GM12892 (cell line): ENCODE measurements around the gene DERA.
"Not testable (repeated sequence)": the region's sequence is repeated elsewhere in the genome, so short reads cannot be mapped to it uniquely, and the experiment has no call there.

Source experiments
- DNase-seq: peaks from one replicate; pipeline ENCODE4 v3.0.0; 2011; ENCODE audit not compliant: insufficient read length
- FAIRE-seq: peaks from 2 replicates; lab custom pipeline; 2011; peaks lifted over from hg19 to GRCh38; lab: Jason Lieb, UNC
- POLR2A ChIP-seq: IDR thresholded peaks from 2 replicates; pipeline ENCODE4 v1.6.1; 2011; ENCODE audit warnings: low read depth, low read length, control low read depth
- POLR2AphosphoS5 ChIP-seq: IDR thresholded peaks from 2 replicates; pipeline ENCODE4 v1.6.1; 2011; ENCODE audit warnings: low read depth, low read length, control low read depth
- TAF1 ChIP-seq: IDR thresholded peaks from 2 replicates; pipeline ENCODE4 v1.6.1; 2011; ENCODE audit warnings: low read depth, mild to moderate bottlenecking, control low read depth, low read length, borderline replicate concordance

The DERA gene

DNA sequence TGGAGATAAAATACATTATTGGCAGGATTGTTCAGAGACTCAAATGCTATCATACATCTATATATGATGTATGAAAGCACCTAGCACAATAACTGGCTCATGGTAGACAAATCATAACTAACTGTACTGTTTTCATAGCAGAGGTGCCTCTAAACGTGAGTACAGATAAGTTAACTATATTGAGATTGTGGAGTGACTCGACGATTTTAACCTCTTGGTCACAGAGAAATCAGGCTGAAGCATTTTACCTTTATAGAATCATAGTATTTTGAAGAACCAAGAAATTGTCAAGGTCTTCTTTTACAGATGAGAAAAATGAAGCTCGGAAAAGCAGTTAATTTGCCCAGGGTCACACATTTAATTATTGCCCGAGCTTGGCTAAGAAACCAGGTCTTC is 666 bp upstream of the DERA start:
- no peak for DNase-seq
- FAIRE-seq, result no peak
- TF ChIP-seq POLR2A, result no peak
- no peak for TF ChIP-seq POLR2AphosphoS5
- no peak for TF ChIP-seq TAF1

DNA sequence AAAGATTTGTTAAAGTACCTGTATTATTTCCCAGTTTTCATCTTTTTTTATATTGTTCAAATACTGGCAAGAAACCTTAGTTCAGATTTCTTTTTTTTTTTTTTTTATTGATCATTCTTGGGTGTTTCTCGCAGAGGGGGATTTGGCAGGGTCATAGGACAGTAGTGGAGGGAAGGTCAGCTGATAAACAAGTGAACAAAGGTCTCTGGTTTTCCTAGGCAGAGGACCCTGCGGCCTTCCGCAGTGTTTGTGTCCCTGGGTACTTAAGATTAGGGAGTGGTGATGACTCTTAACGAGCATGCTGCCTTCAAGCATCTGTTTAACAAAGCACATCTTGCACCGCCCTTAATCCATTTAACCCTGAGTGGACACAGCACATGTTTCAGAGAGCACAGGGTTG is 799 bp downstream of the DERA start:
- FAIRE-seq, DNase-seq: not testable (repeated sequence)

DNA sequence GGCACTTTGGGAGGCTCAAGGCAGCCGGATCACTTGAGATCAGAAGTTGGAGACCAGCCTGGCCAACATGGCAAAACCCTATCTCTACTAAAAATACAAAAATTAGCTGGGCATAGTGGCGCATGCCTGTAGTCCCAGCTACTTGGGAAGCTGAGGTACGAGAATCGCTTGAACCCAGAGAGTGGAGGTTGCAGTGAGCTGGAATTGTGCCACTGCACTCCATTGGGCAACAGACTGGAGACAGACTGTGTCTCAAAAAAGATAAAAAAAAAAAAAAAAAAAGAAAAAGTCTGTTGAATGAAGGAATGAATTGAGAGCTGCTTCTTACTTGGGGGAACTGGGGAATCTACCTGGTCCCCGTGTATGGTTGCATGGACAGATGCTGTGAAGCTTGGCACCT is 3.0 kb downstream of the DERA start:
- FAIRE-seq, DNase-seq: not testable (repeated sequence)

DNA sequence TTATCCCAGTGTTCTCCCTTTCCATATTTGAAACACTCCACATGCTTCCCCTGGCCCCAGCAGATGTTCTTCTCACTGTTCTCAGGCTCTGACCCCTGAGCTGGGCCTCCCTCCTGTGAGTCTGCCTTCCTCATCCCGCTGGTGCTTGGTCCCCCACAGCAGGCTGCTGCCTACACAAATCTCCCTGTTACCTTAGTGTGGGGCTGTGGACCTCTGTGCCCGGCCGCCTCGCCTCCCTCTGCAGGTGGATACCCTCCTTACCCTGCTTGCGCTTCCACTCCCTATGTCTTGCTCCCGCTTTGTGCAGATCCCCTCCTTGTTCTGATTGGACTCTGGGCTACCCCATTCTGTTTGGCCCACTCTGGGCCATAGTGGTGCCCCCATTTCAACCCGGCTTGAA is 6.9 kb downstream of the DERA start:
- TF ChIP-seq TAF1, result no peak
- no peak for TF ChIP-seq POLR2A
- TF ChIP-seq POLR2AphosphoS5, result no peak
- FAIRE-seq (no peak), DNase-seq (no peak)

DNA sequence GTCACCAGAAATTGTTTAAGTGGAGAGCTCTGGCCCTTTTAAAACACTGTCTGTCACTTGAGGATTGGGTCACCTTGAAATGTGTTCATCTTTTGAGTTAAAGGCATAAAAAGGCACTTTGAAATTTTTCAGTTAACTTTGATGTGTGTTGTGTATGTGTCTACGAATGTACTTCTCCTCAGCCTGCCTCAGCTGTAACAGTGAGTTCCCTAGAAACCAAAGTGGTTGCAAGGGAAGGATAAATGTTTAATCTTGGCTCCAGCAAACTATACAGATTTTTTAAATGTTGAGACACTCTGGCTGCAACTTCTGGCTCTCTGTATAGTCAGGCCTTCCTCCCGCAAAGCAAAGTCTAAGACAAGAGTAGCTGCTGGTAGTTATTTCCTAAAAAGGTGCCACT is 8.3 kb downstream of the DERA start:
- no peak for DNase-seq
- TF ChIP-seq POLR2AphosphoS5 (no peak), POLR2A (no peak), TAF1 (no peak)
- FAIRE-seq, result no peak

DNA sequence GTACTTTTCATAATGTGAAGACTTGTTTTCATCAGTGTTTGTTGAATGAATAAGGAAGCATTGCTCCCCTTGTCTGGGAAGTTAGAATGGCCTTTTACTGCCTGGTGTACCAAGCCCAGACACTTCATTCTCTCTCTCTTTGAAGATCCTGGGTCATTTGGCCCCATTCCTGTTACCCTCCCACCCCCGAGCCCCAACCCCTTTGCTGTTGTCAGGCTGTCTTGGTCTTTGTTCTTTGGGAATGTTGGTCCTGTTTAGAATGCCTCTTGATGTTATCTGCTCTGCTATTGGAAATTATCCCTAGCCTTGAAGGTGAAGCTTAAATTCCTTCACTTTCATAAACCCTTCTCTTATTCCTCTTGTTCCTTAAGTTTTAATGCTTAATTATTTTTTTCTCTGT is 13.8 kb downstream of the DERA start:
- FAIRE-seq (no peak), DNase-seq (no peak)
- no peak for TF ChIP-seq POLR2A
- no peak for TF ChIP-seq POLR2AphosphoS5
- no peak for TF ChIP-seq TAF1

DNA sequence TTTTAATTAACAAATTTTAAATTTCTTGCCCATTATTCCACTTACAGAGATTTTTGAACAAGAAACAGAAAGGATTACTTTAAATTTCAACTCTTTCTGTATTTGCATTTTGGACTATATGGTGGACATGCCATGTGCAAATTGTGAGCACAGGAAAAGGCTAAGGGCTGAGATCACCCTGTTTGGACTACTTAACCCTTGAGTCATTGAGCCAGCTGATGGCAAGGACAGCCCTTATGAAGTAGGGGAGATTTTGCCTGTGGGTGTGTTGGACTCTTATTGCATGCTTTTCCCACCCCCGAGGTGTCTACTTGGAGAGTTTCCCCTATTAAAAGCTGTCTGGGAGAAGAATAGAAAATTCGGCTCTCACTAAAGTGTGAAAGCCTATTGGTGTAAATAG is 17.2 kb downstream of the DERA start:
- no peak for FAIRE-seq
- DNase-seq, result no peak
- TF ChIP-seq TAF1 (no peak), POLR2A (no peak), POLR2AphosphoS5 (no peak)

DNA sequence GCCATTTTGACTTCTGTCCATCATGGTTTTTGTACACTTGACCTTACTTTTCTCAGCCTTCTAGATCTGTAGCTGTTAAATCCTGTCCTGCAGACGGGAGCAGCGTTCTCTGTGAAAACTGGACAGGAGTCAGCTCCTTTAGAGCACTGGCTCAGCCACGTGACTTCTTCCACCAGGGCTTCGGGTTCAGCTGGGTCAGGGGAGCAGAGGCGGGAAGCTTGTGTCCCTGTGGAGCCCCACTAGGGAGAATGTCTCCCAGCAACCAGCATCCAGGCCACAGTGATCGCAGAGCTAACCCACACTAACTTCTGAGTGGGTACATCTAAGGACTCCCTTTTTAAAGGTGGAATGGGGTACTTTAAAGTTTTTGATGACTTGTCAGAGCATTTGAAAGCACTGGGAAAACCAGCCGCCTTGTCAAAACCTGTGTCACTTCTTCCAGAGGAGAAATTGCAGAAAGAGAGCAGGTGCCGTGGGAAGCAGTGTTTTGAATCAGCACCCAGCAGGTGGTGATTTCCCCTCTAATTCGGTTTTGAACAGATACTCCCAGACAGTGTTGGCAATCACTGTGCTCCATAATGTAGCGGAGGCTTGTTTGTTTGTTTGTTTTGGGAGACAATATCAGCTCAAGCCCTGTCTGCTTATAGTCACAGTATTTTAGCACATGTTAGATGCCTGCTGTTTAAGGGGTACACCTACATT is 17.9 kb downstream of the DERA start:
- TF ChIP-seq TAF1, result no peak
- TF ChIP-seq POLR2AphosphoS5, result no peak
- no peak for TF ChIP-seq POLR2A
- DNase-seq (no peak), FAIRE-seq (no peak)

DNA sequence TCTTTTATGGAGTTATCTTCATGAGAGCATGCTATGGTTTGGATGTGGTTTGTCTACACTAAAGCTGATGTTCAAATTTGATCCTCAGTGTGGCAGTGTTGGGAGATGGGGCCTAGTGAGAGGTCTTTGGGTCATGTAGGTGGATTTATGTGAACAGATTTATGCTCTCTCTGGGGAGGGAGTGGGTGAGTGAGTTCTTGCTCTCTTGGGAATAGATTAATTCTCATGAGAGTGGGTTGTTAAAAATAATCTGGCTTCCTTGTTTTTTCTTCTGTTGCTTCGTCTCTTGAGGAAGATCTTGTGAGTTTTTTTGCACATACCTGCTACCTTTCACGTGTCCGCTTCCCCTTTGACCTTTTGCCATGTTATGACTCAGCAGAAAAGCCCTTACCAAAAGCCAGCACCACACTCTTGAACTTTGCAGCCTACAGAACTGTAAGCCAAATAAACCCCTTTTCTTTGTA is 20.5 kb downstream of the DERA start:
- TF ChIP-seq TAF1 (no peak), POLR2AphosphoS5 (no peak), POLR2A (no peak)
- FAIRE-seq (peak; percentile 70), DNase-seq (no peak)

DNA sequence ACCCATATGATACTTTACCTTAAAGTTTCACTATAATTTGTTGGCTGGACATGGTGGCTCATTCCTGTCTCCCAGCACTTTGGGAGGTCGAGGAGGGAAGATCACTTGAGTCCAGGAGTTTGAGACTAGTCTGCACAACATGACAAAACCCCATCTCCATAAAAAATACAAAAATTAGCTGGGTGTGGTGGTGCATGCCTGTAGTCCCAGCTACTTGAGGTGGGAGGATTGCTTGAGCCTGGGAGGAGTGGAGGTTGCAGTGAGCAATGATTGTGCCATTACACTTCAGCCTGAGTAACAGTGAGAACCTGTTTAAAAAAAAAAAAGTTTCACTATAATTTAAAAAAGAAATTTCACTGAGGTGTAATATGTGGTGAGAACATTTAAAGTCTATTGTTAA is 21.2 kb downstream of the DERA start:
- DNase-seq (no peak), FAIRE-seq (no peak)
- TF ChIP-seq TAF1 (no peak), POLR2A (no peak), POLR2AphosphoS5 (no peak)

DNA sequence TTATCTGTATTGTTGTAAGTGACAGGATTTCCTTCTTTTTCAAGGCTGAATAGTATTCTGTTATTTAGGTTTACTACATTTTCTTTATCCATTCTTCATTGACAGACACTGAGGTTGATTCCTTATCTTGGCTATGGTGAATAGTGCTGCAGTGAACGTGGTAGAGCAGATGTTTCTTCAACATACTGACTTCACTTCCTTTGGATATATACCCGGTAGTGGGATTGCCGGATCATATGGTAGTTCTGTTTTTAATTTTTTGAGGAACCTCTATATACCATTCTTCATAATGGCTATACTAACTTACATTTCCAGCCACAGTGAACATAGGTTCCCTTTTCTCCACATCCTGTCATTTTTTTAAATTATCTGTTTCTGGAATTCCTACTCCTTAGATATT is 21.8 kb downstream of the DERA start:
- no peak for FAIRE-seq
- DNase-seq, result no peak
- no peak for TF ChIP-seq POLR2A
- TF ChIP-seq TAF1, result no peak
- TF ChIP-seq POLR2AphosphoS5, result no peak

DNA sequence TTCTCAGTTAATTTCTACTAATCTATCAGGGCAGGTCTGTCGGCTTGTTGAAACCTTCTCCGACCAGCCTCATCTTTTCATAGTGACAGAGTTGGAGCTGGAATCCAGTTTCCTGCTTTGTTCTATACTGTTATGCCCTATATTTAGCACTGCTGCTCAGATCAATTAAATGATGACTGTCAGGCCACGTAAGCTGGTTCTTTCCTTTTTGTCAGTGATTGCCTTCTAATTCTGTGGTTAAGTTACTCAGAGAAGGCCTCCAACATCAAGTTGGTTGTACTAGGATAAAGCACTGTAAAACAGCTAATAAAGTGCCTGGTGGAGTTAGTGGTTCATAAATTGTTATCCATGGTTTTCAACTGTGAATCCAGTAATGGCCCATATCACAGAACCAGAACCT is 22.6 kb downstream of the DERA start:
- DNase-seq (no peak), FAIRE-seq (no peak)
- no peak for TF ChIP-seq TAF1
- no peak for TF ChIP-seq POLR2A
- no peak for TF ChIP-seq POLR2AphosphoS5

DNA sequence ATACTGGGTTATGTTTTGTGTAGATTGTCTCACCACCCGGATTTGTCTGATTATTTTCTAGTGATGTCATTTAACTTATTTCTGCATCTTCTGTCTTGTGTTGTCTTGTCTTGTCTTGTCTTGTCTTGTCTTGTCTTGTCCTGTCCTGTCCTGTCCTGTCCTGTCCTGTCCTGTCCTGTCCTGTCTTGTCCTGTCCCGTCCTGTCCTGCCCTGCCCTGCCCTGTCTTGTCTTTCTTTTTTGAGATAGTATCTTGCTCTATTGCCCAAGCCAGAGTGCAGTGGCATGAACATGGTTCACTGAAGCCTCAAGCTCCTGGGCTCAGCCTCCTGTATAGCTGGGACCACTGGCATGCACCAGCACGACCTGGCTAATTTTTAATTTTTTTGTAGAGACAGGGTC is 25.6 kb downstream of the DERA start:
- TF ChIP-seq POLR2A, result no peak
- no peak for TF ChIP-seq TAF1
- TF ChIP-seq POLR2AphosphoS5, result no peak
- DNase-seq, result no peak
- FAIRE-seq, result peak; percentile 14

DNA sequence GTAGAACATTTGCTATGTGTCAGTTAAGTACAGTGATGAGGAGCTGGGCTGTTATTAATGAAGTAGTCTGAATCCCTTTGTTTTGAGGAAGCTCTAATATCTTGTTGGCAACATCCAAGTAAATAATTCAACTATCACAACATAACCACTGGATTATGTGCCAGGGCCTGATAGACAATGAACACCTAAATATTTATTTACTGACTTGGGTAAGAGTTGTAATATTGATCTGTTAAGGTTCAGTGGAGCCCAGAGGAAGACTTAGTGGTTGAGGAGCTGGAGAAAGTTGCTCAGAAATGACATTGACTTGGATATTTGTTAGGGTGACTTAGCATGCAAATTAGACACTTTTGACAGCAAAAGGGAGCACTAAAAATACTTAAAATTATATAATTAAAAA is 26.8 kb downstream of the DERA start:
- no peak for TF ChIP-seq POLR2A
- DNase-seq, result no peak
- FAIRE-seq, result no peak
